LNCAP (cell line): ENCODE measurements around the gene IL17B.

ENCODE experiments used
- TF ChIP-seq, protein P1 (sequence below): fragments of 450-650 bp; IDR thresholded peaks from 2 replicates; pipeline ENCODE4 v1.5.1; 2017; ENCODE audit warnings: mild to moderate bottlenecking

IL17B gene

DNA sequence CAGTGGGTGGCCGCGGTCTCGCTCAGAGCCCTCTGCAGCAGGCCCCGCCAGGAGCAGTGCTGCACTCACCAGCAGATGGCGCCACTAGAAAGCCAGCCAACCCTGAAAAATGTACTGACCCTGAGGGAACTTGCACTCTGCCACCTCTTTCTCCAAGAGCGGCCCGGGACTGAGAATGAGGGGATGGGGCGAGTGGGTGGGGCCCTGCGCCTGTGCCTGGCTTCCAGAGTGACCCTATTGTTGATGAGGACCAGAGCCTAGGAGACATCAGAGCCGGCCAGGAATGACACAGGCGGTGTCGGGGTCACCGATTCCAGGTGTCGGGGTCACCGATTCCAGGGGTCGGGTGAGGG lies 2.9 kb upstream of the IL17B start:
- TF ChIP-seq, protein P1, sequence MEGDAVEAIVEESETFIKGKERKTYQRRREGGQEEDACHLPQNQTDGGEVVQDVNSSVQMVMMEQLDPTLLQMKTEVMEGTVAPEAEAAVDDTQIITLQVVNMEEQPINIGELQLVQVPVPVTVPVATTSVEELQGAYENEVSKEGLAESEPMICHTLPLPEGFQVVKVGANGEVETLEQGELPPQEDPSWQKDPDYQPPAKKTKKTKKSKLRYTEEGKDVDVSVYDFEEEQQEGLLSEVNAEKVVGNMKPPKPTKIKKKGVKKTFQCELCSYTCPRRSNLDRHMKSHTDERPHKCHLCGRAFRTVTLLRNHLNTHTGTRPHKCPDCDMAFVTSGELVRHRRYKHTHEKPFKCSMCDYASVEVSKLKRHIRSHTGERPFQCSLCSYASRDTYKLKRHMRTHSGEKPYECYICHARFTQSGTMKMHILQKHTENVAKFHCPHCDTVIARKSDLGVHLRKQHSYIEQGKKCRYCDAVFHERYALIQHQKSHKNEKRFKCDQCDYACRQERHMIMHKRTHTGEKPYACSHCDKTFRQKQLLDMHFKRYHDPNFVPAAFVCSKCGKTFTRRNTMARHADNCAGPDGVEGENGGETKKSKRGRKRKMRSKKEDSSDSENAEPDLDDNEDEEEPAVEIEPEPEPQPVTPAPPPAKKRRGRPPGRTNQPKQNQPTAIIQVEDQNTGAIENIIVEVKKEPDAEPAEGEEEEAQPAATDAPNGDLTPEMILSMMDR: peak; percentile 95

GRCh38 chr5:149381261-149381985 lies 2.3 kb upstream of the IL17B start:
- TF ChIP-seq, protein P1: no peak

DNA sequence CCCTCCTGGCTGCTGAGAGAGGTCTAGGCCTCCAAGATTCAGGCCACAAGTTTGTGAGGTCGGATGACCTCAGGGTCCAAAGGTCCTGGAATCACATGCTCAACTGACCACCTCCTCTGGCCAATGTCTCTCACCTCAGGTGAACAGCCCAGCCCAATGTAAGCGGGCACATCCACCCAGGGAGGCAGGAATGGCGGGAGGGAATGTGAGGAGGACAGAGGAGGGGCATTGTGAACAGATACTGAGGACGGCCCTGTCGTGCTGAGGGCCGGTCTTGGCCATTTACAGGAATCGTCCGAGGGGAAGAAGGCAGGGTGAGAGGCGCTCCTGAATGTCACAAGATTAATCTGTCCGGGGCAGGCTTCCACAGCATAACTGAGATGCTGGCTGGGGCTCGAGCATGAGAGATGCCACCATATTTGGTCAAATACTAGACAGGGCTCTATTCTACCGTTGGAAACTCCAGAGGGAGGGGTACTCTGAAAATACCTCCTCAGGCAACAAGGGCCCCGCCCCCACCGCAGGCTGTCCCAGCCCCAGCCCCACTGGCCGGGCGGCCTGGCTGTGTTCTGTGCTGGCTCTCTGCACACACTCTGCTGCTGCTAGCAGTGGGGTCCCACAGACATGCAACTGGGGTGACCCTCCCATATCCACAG lies 1.5 kb upstream of the IL17B start:
- TF ChIP-seq, protein P1: no peak

DNA sequence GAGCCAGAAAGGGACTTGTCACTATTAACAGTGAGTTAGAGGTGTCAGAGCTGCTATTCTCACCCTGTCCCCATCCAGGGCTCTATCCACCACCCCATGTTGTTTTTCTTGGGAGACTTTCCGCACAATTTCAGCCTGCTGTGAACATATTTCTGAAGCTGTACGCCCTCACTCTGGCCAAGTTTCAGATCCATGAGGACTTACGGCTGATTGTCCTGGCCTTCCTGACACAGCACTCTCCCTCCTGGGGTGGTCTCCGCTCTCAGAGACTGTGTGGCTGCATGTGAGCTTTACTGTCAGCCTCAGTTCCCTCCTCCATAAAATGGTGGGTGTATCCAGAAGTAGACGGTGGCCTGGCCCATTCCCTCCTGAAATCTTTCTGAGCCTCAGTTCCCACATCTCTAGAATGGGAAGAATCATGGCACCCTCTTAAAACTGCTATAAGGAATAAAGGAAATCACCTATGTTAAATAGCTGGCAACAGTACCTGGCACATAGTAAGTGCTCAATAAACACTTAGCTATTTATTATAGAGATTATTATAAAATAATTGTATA lies 804 bp upstream of the IL17B start:
- TF ChIP-seq, protein P1: no peak

- TF ChIP-seq, protein P1: no peak
Measured at GRCh38 chr5:149378241-149378820, 761 bp downstream of the IL17B start.

DNA sequence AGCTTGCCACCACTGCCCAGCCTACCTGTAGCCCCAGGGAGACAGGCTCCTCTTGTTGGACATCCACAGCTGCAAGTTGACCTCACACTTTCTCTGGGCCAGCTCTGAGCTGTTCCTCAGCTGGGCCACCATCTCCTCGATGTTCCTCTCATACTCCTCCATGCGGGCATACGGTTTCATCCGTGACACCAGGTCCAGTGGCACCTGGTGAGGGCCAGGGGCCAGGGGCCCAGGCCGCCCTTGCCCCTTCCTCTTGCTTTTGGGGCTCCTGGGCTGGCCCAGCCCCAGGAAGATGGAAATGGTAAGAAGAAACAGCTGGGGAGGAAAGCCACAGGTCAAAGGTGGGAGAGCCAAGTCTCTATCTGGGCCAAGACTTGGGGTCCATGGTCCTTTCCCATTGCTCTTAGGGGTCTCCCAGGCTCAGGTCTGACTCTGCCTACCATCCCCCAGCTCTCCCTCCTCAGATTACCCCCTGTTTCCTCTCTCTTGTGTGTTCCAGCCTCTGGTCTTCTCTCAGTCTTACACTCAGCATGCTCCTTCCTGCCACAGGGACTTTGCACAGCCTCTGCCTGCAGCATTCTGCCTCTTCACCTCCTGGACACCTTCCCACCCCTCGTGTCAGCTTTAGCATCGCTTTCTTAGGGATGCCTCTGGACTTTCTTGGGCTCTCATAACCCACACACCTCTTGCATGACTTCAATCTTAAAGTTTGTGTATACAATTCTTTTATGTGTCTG lies 2.2 kb downstream of the IL17B start:
- TF ChIP-seq, protein P1: no peak

GRCh38 chr5:149376104-149376503 lies 3.0 kb downstream of the IL17B start:
- TF ChIP-seq, protein P1: no peak
